HEK293 (cell line): ENCODE measurements around the gene VOPP1.

Experiments used
- CTCF ChIA-PET: fragments of 350-600 bp; formaldehyde crosslinking; extraction: SDS; loops from one replicate; lab custom pipeline; 2021; ENCODE audit warnings: antibody characterized with exemption; lab: Yijun Ruan, JAX
- POLR2A ChIA-PET: fragments of 300-600 bp; formaldehyde crosslinking; extraction: SDS; loops from one replicate; lab custom pipeline; 2020; ENCODE audit warnings: antibody characterized with exemption, inconsistent platforms; lab: Yijun Ruan, JAX
- H3K27ac ChIP-seq: fragments of 200-500 bp; sonication (Bioruptor generic); 2 replicates; pipeline ENCODE4 v1.5.1; 2014; ENCODE audit warnings: low read depth, low read length, control low read depth, inconsistent platforms; ENCODE audit errors: extremely low read depth
- H3K36me3 ChIP-seq, 2 experiments: fragments of 200-500 bp in 1 of 2; sonication (Bioruptor generic) in 1 of 2; 1 replicate in 1 of 2; 2 replicates in 1 of 2; pipeline ENCODE4 v1.5.1; 2014 to 2017; ENCODE audit warnings: inconsistent platforms in 2 of 2, low read length in 2 of 2; ENCODE audit not compliant: control insufficient read depth in 2 of 2, insufficient read depth in 1 of 2
- H3K4me1 ChIP-seq: fragments of 200-500 bp; sonication (Bioruptor generic); 2 replicates; pipeline ENCODE4 v1.5.1; 2014; ENCODE audit warnings: mild to moderate bottlenecking, low read length, inconsistent platforms; ENCODE audit not compliant: control insufficient read depth, insufficient read depth
- H3K4me3 ChIP-seq: 2 replicates; pipeline ENCODE4 v1.5.1; 2011; ENCODE audit warnings: low read depth, mild to moderate bottlenecking, control low read depth, low read length, moderate library complexity
- H3K9me3 ChIP-seq: fragments of 200-500 bp; sonication (Bioruptor generic); 2 replicates; pipeline ENCODE4 v1.5.1; 2014; ENCODE audit warnings: low read depth, low read length, inconsistent platforms; ENCODE audit not compliant: control insufficient read depth, insufficient read depth
- ATF2 ChIP-seq: fragments of 450-650 bp; formaldehyde crosslinking; IDR thresholded peaks from 2 replicates; pipeline ENCODE4 v1.5.1; 2016; ENCODE audit warnings: missing biosample characterization, missing genetic modification characterization, low read depth
- FEZF1 ChIP-seq: fragments of 450-650 bp; formaldehyde crosslinking; IDR thresholded peaks from 2 replicates; pipeline ENCODE4 v1.5.1; 2016; ENCODE audit warnings: missing biosample characterization, missing genetic modification characterization
- GLIS2 ChIP-seq: fragments of 450-650 bp; formaldehyde crosslinking; IDR thresholded peaks from 2 replicates; pipeline ENCODE4 v1.5.1; 2016; ENCODE audit warnings: missing biosample characterization, missing genetic modification characterization
- KLF7 ChIP-seq: fragments of 450-650 bp; formaldehyde crosslinking; IDR thresholded peaks from 2 replicates; pipeline ENCODE4 v1.5.1; 2016; ENCODE audit warnings: missing biosample characterization, missing genetic modification characterization, borderline replicate concordance
- PRDM2 ChIP-seq: fragments of 450-650 bp; formaldehyde crosslinking; IDR thresholded peaks from 2 replicates; pipeline ENCODE4 v1.5.1; 2016; ENCODE audit warnings: missing biosample characterization, missing genetic modification characterization, borderline replicate concordance
- PRDM4 ChIP-seq: fragments of 450-650 bp; formaldehyde crosslinking; IDR thresholded peaks from 2 replicates; pipeline ENCODE4 v1.5.1; 2017; ENCODE audit warnings: missing biosample characterization, missing genetic modification characterization
- SALL2 ChIP-seq: fragments of 450-650 bp; formaldehyde crosslinking; IDR thresholded peaks from 2 replicates; pipeline ENCODE4 v1.5.0; 2017; ENCODE audit warnings: missing biosample characterization, mild to moderate bottlenecking, missing genetic modification characterization, borderline replicate concordance
- YY1 ChIP-seq: fragments of 450-650 bp; formaldehyde crosslinking; IDR thresholded peaks from 2 replicates; pipeline ENCODE4 v1.5.1; 2018; ENCODE audit warnings: missing biosample characterization, missing genetic modification characterization
- ZBTB1 ChIP-seq: fragments of 450-650 bp; formaldehyde crosslinking; IDR thresholded peaks from 2 replicates; pipeline ENCODE4 v1.5.1; 2016; ENCODE audit warnings: missing biosample characterization, missing genetic modification characterization
- ZEB2 ChIP-seq: fragments of 450-650 bp; formaldehyde crosslinking; IDR thresholded peaks from 2 replicates; pipeline ENCODE4 v1.5.1; 2016; ENCODE audit warnings: missing biosample characterization, missing genetic modification characterization
- ZFP3 ChIP-seq: fragments of 450-650 bp; formaldehyde crosslinking; IDR thresholded peaks from 2 replicates; pipeline ENCODE4 v1.5.1; 2016; ENCODE audit warnings: low read depth, missing biosample characterization, missing genetic modification characterization
- ZNF112 ChIP-seq: fragments of 450-650 bp; formaldehyde crosslinking; IDR thresholded peaks from 2 replicates; pipeline ENCODE4 v1.5.0; 2017; ENCODE audit warnings: missing biosample characterization, missing genetic modification characterization
- ZNF16 ChIP-seq: fragments of 450-650 bp; formaldehyde crosslinking; IDR thresholded peaks from 2 replicates; pipeline ENCODE4 v1.5.1; 2016; ENCODE audit warnings: low read depth, missing biosample characterization, missing genetic modification characterization
- ZNF202 ChIP-seq: fragments of 450-650 bp; formaldehyde crosslinking; IDR thresholded peaks from 2 replicates; pipeline ENCODE4 v1.5.1; 2016; ENCODE audit warnings: missing biosample characterization, missing genetic modification characterization, borderline replicate concordance
- ZNF266 ChIP-seq: fragments of 450-650 bp; formaldehyde crosslinking; IDR thresholded peaks from 2 replicates; pipeline ENCODE4 v1.5.1; 2016; ENCODE audit warnings: missing biosample characterization, missing genetic modification characterization, low read depth
- ZNF404 ChIP-seq: fragments of 450-650 bp; formaldehyde crosslinking; IDR thresholded peaks from 2 replicates; pipeline ENCODE4 v1.5.1; 2017; ENCODE audit warnings: missing biosample characterization, missing genetic modification characterization
- ZNF416 ChIP-seq: fragments of 450-650 bp; formaldehyde crosslinking; IDR thresholded peaks from 2 replicates; pipeline ENCODE4 v1.5.1; 2016; ENCODE audit warnings: missing biosample characterization, missing genetic modification characterization
- ZNF514 ChIP-seq: fragments of 450-650 bp; formaldehyde crosslinking; IDR thresholded peaks from 2 replicates; pipeline ENCODE4 v1.5.1; 2016; ENCODE audit warnings: missing biosample characterization, missing genetic modification characterization
- ZNF558 ChIP-seq: fragments of 450-650 bp; formaldehyde crosslinking; IDR thresholded peaks from 2 replicates; pipeline ENCODE4 v1.5.1; 2016; ENCODE audit warnings: missing biosample characterization, missing genetic modification characterization
- ZNF561 ChIP-seq: fragments of 450-650 bp; IDR thresholded peaks from 2 replicates; pipeline ENCODE4 v1.5.1; 2018; ENCODE audit warnings: missing biosample characterization, missing genetic modification characterization, borderline replicate concordance
- ZNF571 ChIP-seq: fragments of 450-650 bp; formaldehyde crosslinking; IDR thresholded peaks from 2 replicates; pipeline ENCODE4 v1.5.0; 2017; ENCODE audit warnings: missing biosample characterization, missing genetic modification characterization
- ZNF626 ChIP-seq: fragments of 450-650 bp; sonication (Bioruptor Pico); formaldehyde crosslinking; IDR thresholded peaks from 2 replicates; pipeline ENCODE4 v1.5.1; 2018; ENCODE audit warnings: missing biosample characterization, missing genetic modification characterization, inconsistent platforms
- ZNF768 ChIP-seq: fragments of 450-650 bp; formaldehyde crosslinking; IDR thresholded peaks from 2 replicates; pipeline ENCODE4 v1.5.1; 2018; ENCODE audit warnings: missing biosample characterization, mild to moderate bottlenecking, missing genetic modification characterization
- ZSCAN5A ChIP-seq: fragments of 450-650 bp; formaldehyde crosslinking; IDR thresholded peaks from 2 replicates; pipeline ENCODE4 v1.5.1; 2016; ENCODE audit warnings: missing biosample characterization, missing genetic modification characterization

The VOPP1 gene

GRCh38 chr7:55426676-55427075 is 145.6 kb downstream of the VOPP1 start:
- Histone ChIP-seq H3K36me3 (peaks cover 0 to 10% of the 10 kb centered on the region in 2 experiments; a peak in 1 of 3 replicates), H3K9me3 (no peaks in the 10 kb centered on the region), H3K27ac (no peak overlapping the region), H3K4me1 (no peaks in the 10 kb centered on the region), H3K4me3 (no peak overlapping the region)
- TF ChIP-seq ZFP3 (tag by site-specific recombination) (no peak), SALL2 (no peak), ZBTB1 (tag by site-specific recombination) (no peak), ZNF768 (tag by site-specific recombination) (no peak), ZEB2 (tag by site-specific recombination) (no peak), KLF7 (no peak), ZNF561 (tag by site-specific recombination) (no peak), ZNF202 (tag by site-specific recombination) (no peak), ZNF514 (no peak), ZNF558 (tag by site-specific recombination) (no peak)
- CTCF ChIA-PET = interaction anchor here (0.6 kb wide), 1 partner anchor 675 kb away, joined by 3 read pairs; no protein-coding TSS in a partner anchor
- POLR2A ChIA-PET = no interaction called here

- H3K4me3 ChIP-seq = no peak overlapping the region
- H3K27ac ChIP-seq = no peak overlapping the region
- peaks cover 4% of the 10 kb centered on the region; the same call in 1 of the 2 replicates for H3K4me1 ChIP-seq
- CTCF ChIA-PET = interaction anchor here (0.8 to 2.1 kb wide), 3 partner anchors 10 to 171 kb away, joined by 4 to 12 read pairs (median 5); no protein-coding TSS in a partner anchor
- peaks cover 0 to 10% of the 10 kb centered on the region in 2 experiments; a peak in 1 of 3 replicates for H3K36me3 ChIP-seq
- POLR2A ChIA-PET = no interaction called here
- H3K9me3 ChIP-seq = no peaks in the 10 kb centered on the region
- TF ChIP-seq ZNF266 (tag by site-specific recombination) (no peak), YY1 (tag by site-specific recombination) (no peak), ZNF16 (no peak), ZNF626 (tag by site-specific recombination) (no peak), ZNF416 (no peak), ZNF404 (no peak), PRDM2 (tag by site-specific recombination) (no peak), ATF2 (tag by site-specific recombination) (no peak), ZNF571 (no peak), FEZF1 (tag by site-specific recombination) (no peak), ZSCAN5A (tag by site-specific recombination) (no peak), GLIS2 (tag by site-specific recombination) (no peak), PRDM4 (tag by site-specific recombination) (no peak), ZNF112 (tag by site-specific recombination) (no peak)
Observed at GRCh38 chr7:55425141-55425752, 147.1 kb downstream of the VOPP1 start.
